Measurements from ENCODE around the gene SLC38A3.

Gene SLC38A3

GRCh38 chr3:50185230-50185629, 19.8 kb upstream of the SLC38A3 start:
- no peak overlapping the region for H3K4me2 ChIP-seq (ENCODE audit: low read length)
- no peaks in the 10 kb centered on the region for H3K79me2 ChIP-seq (ENCODE audit: control insufficient read depth, insufficient read depth, low read length, poor library complexity)
- no peak overlapping the region for H2BK5ac ChIP-seq (ENCODE audit: low read depth, low read length, poor library complexity)
- no CpG with 5 or more reads among the region's 4 CpGs for WGBS (ENCODE audit: extremely low coverage, insufficient coverage, insufficient read length)
- no peaks in the 10 kb centered on the region for H3K79me1 ChIP-seq (ENCODE audit: low read length)
- H3K4me1 ChIP-seq (ENCODE audit: control insufficient read depth in 1 of 2, insufficient read depth in 2 of 2, low read length in 2 of 2) = peaks cover 13 to 16% of the 10 kb centered on the region in 2 experiments
- H3K9ac ChIP-seq (ENCODE audit: low read length) = no peak overlapping the region
- H3K27me3 ChIP-seq (ENCODE audit: insufficient read depth, low read length) = no peaks in the 10 kb centered on the region
- no peak overlapping the region for H2AFZ ChIP-seq (ENCODE audit: insufficient read depth, low read length, poor library complexity)
- H4K12ac ChIP-seq (ENCODE audit: low read depth, low read length) = no peak overlapping the region
- H2BK120ac ChIP-seq (ENCODE audit: insufficient read depth, low read length, poor library complexity) = no peak overlapping the region
- H4K91ac ChIP-seq (ENCODE audit: low read depth, low read length) = no peak overlapping the region
- no peak overlapping the region for H2BK12ac ChIP-seq (ENCODE audit: low read length)
- no peak for DNase-seq
- peaks cover 32 to 38% of the 10 kb centered on the region in 2 experiments for H3K36me3 ChIP-seq (ENCODE audit: control insufficient read depth in 1 of 2, insufficient read depth in 2 of 2, low read length in 2 of 2)
- no peak overlapping the region for H3K4ac ChIP-seq (ENCODE audit: low read depth, low read length)
- no peak overlapping the region for H3K27ac ChIP-seq (ENCODE audit: low read depth, low read length)
- no peak overlapping the region for H3K18ac ChIP-seq (ENCODE audit: low read length)
- no peak overlapping the region for H3K4me3 ChIP-seq (ENCODE audit: low read depth, low read length)
- no peak overlapping the region for H3K14ac ChIP-seq (ENCODE audit: low read length)
- H3K9me3 ChIP-seq (ENCODE audit: insufficient read depth, low read depth, low read length) = no peaks in the 10 kb centered on the region
- no peak overlapping the region for H2AK5ac ChIP-seq (ENCODE audit: low read length)
- H4K8ac ChIP-seq (ENCODE audit: low read depth, low read length) = no peak overlapping the region
- no peak overlapping the region for H3K23ac ChIP-seq (ENCODE audit: low read length)

- no peaks in the 10 kb centered on the region for H3K27me3 ChIP-seq (ENCODE audit: insufficient read depth, low read length)
- no peak overlapping the region for H4K8ac ChIP-seq (ENCODE audit: low read depth, low read length)
- peaks cover 32 to 38% of the 10 kb centered on the region in 2 experiments for H3K36me3 ChIP-seq (ENCODE audit: control insufficient read depth in 1 of 2, insufficient read depth in 2 of 2, low read length in 2 of 2)
- no CpG with 5 or more reads among the region's 10 CpGs for WGBS (ENCODE audit: extremely low coverage, insufficient coverage, insufficient read length)
- no peak overlapping the region for H2BK12ac ChIP-seq (ENCODE audit: low read length)
- H4K91ac ChIP-seq (ENCODE audit: low read depth, low read length) = no peak overlapping the region
- no peak overlapping the region for H3K4me3 ChIP-seq (ENCODE audit: low read depth, low read length)
- no peak overlapping the region for H2BK5ac ChIP-seq (ENCODE audit: low read depth, low read length, poor library complexity)
- H3K79me2 ChIP-seq (ENCODE audit: control insufficient read depth, insufficient read depth, low read length, poor library complexity) = no peaks in the 10 kb centered on the region
- no peak overlapping the region for H2AFZ ChIP-seq (ENCODE audit: insufficient read depth, low read length, poor library complexity)
- no peak overlapping the region for H3K14ac ChIP-seq (ENCODE audit: low read length)
- no peak overlapping the region for H3K23ac ChIP-seq (ENCODE audit: low read length)
- H3K4me1 ChIP-seq (ENCODE audit: control insufficient read depth in 1 of 2, insufficient read depth in 2 of 2, low read length in 2 of 2) = peaks cover 13 to 16% of the 10 kb centered on the region in 2 experiments
- DNase-seq = no peak
- H2BK120ac ChIP-seq (ENCODE audit: insufficient read depth, low read length, poor library complexity) = no peak overlapping the region
- H3K4ac ChIP-seq (ENCODE audit: low read depth, low read length) = no peak overlapping the region
- H3K4me2 ChIP-seq (ENCODE audit: low read length) = no peak overlapping the region
- no peaks in the 10 kb centered on the region for H3K9me3 ChIP-seq (ENCODE audit: insufficient read depth, low read depth, low read length)
- H2AK5ac ChIP-seq (ENCODE audit: low read length) = no peak overlapping the region
- H3K9ac ChIP-seq (ENCODE audit: low read length) = no peak overlapping the region
- no peaks in the 10 kb centered on the region for H3K79me1 ChIP-seq (ENCODE audit: low read length)
- no peak overlapping the region for H4K12ac ChIP-seq (ENCODE audit: low read depth, low read length)
- H3K18ac ChIP-seq (ENCODE audit: low read length) = no peak overlapping the region
- no peak overlapping the region for H3K27ac ChIP-seq (ENCODE audit: low read depth, low read length)
These were observed 19.0 kb upstream of the SLC38A3 start for GRCh38 chr3:50186096-50186495.

GRCh38 chr3:50187750-50188149, 17.3 kb upstream of the SLC38A3 start:
- Histone ChIP-seq H3K18ac (ENCODE audit: low read length) (no peak overlapping the region), H3K79me2 (ENCODE audit: control insufficient read depth, insufficient read depth, low read length, poor library complexity) (no peaks in the 10 kb centered on the region), H3K9me3 (ENCODE audit: insufficient read depth, low read depth, low read length) (no peaks in the 10 kb centered on the region), H3K14ac (ENCODE audit: low read length) (no peak overlapping the region), H2BK12ac (ENCODE audit: low read length) (no peak overlapping the region), H3K4me1 (ENCODE audit: control insufficient read depth in 1 of 2, insufficient read depth in 2 of 2, low read length in 2 of 2) (peaks cover 9 to 16% of the 10 kb centered on the region in 2 experiments), H4K91ac (ENCODE audit: low read depth, low read length) (no peak overlapping the region), H3K27me3 (ENCODE audit: insufficient read depth, low read length) (no peaks in the 10 kb centered on the region), H3K4me2 (ENCODE audit: low read length) (no peak overlapping the region), H2AK5ac (ENCODE audit: low read length) (no peak overlapping the region), H4K8ac (ENCODE audit: low read depth, low read length) (no peak overlapping the region), H3K79me1 (ENCODE audit: low read length) (no peaks in the 10 kb centered on the region), H3K36me3 (ENCODE audit: control insufficient read depth in 1 of 2, insufficient read depth in 2 of 2, low read length in 2 of 2) (peaks cover 23 to 34% of the 10 kb centered on the region in 2 experiments), H2AFZ (ENCODE audit: insufficient read depth, low read length, poor library complexity) (no peak overlapping the region), H3K4me3 (ENCODE audit: low read depth, low read length) (no peak overlapping the region), H2BK5ac (ENCODE audit: low read depth, low read length, poor library complexity) (no peak overlapping the region), H3K4ac (ENCODE audit: low read depth, low read length) (no peak overlapping the region), H3K23ac (ENCODE audit: low read length) (no peak overlapping the region), H2BK120ac (ENCODE audit: insufficient read depth, low read length, poor library complexity) (no peak overlapping the region), H3K27ac (ENCODE audit: low read depth, low read length) (no peak overlapping the region), H4K12ac (ENCODE audit: low read depth, low read length) (no peak overlapping the region), H3K9ac (ENCODE audit: low read length) (no peak overlapping the region)
- no CpG with 5 or more reads among the region's 19 CpGs for WGBS (ENCODE audit: extremely low coverage, insufficient coverage, insufficient read length)
- DNase-seq = no peak

GRCh38 chr3:50189274-50189673, 15.8 kb upstream of the SLC38A3 start:
- Histone ChIP-seq H3K4me1 (ENCODE audit: control insufficient read depth in 1 of 2, insufficient read depth in 2 of 2, low read length in 2 of 2) (peaks cover 0 to 6% of the 10 kb centered on the region in 2 experiments), H3K9me3 (ENCODE audit: insufficient read depth, low read depth, low read length) (no peaks in the 10 kb centered on the region), H4K8ac (ENCODE audit: low read depth, low read length) (no peak overlapping the region), H2AK5ac (ENCODE audit: low read length) (no peak overlapping the region), H3K27ac (ENCODE audit: low read depth, low read length) (no peak overlapping the region), H3K27me3 (ENCODE audit: insufficient read depth, low read length) (no peaks in the 10 kb centered on the region), H3K36me3 (ENCODE audit: control insufficient read depth in 1 of 2, insufficient read depth in 2 of 2, low read length in 2 of 2) (peaks cover 22 to 28% of the 10 kb centered on the region in 2 experiments), H2BK5ac (ENCODE audit: low read depth, low read length, poor library complexity) (no peak overlapping the region), H2AFZ (ENCODE audit: insufficient read depth, low read length, poor library complexity) (no peak overlapping the region), H2BK12ac (ENCODE audit: low read length) (no peak overlapping the region), H3K14ac (ENCODE audit: low read length) (no peak overlapping the region), H4K91ac (ENCODE audit: low read depth, low read length) (no peak overlapping the region), H3K79me2 (ENCODE audit: control insufficient read depth, insufficient read depth, low read length, poor library complexity) (no peaks in the 10 kb centered on the region), H2BK120ac (ENCODE audit: insufficient read depth, low read length, poor library complexity) (no peak overlapping the region), H3K23ac (ENCODE audit: low read length) (no peak overlapping the region), H3K4me3 (ENCODE audit: low read depth, low read length) (no peak overlapping the region), H3K79me1 (ENCODE audit: low read length) (no peaks in the 10 kb centered on the region), H4K12ac (ENCODE audit: low read depth, low read length) (no peak overlapping the region), H3K4ac (ENCODE audit: low read depth, low read length) (no peak overlapping the region), H3K4me2 (ENCODE audit: low read length) (no peak overlapping the region), H3K9ac (ENCODE audit: low read length) (no peak overlapping the region), H3K18ac (ENCODE audit: low read length) (no peak overlapping the region)
- peak; percentile 55 to 67 for DNase-seq
- no CpG with 5 or more reads among the region's 5 CpGs for WGBS (ENCODE audit: extremely low coverage, insufficient coverage, insufficient read length)
